Type B pancreatic cell (in vitro differentiated cells): Measurements from ENCODE around the gene LCMT1. TPM values are rescaled to one million over a fixed set of nuclear protein-coding genes. Genes with fewer than 3 reads are reported as not detected.
"Not testable (repeated sequence)": the region's sequence is repeated elsewhere in the genome, so short reads cannot be mapped to it uniquely, and the experiment has no call there.

Experiments used
- DNase-seq: peaks from one replicate; pipeline ENCODE4 v3.0.0; 2021; ENCODE audit warnings: mixed read lengths; ENCODE audit not compliant: unreplicated experiment; ENCODE audit errors: extremely low spot score
- H3K27ac Mint-ChIP-seq: 2 replicates; pipeline ENCODE4 v1.8.0; 2021; ENCODE audit warnings: mild to moderate bottlenecking, mixed read lengths
- H3K27me3 Mint-ChIP-seq: 2 replicates; pipeline ENCODE4 v1.8.0; 2021; ENCODE audit warnings: mixed read lengths
- H3K36me3 Mint-ChIP-seq: 2 replicates; pipeline ENCODE4 v1.8.0; 2021; ENCODE audit warnings: mixed read lengths
- H3K4me1 Mint-ChIP-seq: one replicate; pipeline ENCODE4 v1.8.0; 2021; ENCODE audit warnings: mixed read lengths; ENCODE audit not compliant: unreplicated experiment
- H3K4me3 Mint-ChIP-seq: 2 replicates; pipeline ENCODE4 v1.8.0; 2021; ENCODE audit warnings: mild to moderate bottlenecking, mixed read lengths
- H3K9me3 Mint-ChIP-seq: 2 replicates; pipeline ENCODE4 v1.8.0; 2021; ENCODE audit warnings: mixed read lengths
- total RNA-seq: library from RNA; stranded (reverse); gene quantifications from 2 replicates; pipeline ENCODE4 v1.2.1, GENCODE V29; 2021; ENCODE audit warnings: low replicate concordance
- TF ChIP-seq, protein P1 (sequence below): fragments of 200-600 bp; sonication (generic); conservative IDR thresholded peaks from 2 replicates; pipeline ENCODE4 v1.5.0; 2021; ENCODE audit warnings: antibody characterized with exemption, mild to moderate bottlenecking

LCMT1 gene
- total RNA-seq, 1 donor from 2014 or later, result 65.7 TPM

DNA sequence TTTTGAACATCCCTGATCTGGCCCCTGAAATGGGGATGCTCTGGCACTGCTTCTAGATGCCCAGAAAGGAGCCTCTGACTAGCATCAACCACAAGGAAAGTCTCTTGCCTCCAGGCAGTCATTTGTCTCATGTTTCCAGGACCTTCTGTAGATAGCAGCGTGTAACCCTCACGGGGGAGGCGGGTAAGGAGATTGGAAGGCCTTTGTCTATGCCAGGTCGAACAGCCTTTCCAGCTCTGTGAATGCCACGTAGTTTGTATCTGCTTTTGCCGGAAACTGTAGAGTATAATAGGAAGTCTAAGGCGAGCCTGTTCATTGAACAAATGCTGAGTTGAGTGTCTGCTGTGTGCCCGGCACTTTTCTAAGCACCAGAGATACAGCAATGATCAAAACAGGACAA lies 61.3 kb downstream of the LCMT1 start:
- Mint-ChIP-seq H3K4me3 (no peak overlapping the region), H3K36me3 (peaks cover 32% of the 10 kb centered on the region)
- TF ChIP-seq, protein P1, sequence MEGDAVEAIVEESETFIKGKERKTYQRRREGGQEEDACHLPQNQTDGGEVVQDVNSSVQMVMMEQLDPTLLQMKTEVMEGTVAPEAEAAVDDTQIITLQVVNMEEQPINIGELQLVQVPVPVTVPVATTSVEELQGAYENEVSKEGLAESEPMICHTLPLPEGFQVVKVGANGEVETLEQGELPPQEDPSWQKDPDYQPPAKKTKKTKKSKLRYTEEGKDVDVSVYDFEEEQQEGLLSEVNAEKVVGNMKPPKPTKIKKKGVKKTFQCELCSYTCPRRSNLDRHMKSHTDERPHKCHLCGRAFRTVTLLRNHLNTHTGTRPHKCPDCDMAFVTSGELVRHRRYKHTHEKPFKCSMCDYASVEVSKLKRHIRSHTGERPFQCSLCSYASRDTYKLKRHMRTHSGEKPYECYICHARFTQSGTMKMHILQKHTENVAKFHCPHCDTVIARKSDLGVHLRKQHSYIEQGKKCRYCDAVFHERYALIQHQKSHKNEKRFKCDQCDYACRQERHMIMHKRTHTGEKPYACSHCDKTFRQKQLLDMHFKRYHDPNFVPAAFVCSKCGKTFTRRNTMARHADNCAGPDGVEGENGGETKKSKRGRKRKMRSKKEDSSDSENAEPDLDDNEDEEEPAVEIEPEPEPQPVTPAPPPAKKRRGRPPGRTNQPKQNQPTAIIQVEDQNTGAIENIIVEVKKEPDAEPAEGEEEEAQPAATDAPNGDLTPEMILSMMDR, result no peak

DNA sequence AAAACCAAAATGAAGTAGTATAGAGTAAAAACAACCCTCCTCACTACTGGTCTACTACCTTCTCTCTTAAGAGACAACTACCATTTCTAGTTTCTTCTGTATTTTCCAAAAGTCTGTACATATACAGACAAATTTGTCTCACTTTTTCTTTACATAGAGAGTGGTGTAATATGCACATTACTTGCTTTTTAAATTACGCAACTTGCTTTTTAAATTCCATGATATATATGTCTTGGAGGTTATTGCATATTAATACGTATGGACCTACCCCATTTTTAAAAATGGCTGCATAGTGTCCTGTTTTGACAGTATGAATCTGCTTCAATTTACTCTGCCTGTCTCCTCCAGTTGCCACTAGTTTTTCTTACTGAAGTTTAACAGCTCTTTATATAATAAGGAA lies 62.7 kb downstream of the LCMT1 start:
- Mint-ChIP-seq H3K27me3 (no peaks in the 10 kb centered on the region), H3K36me3 (peaks cover 35% of the 10 kb centered on the region), H3K4me3 (no peak overlapping the region), H3K9me3 (no peaks in the 10 kb centered on the region), H3K27ac (no peak overlapping the region), H3K4me1 (no peaks in the 10 kb centered on the region)
- TF ChIP-seq, protein P1, result no peak
- no peak for DNase-seq

More for the DNA sequence above, 61.3 kb downstream of the LCMT1 start:
- Mint-ChIP-seq H3K4me1 (no peaks in the 10 kb centered on the region), H3K27ac (no peak overlapping the region), H3K9me3 (no peaks in the 10 kb centered on the region), H3K27me3 (no peaks in the 10 kb centered on the region)
- no peak for DNase-seq

GRCh38 chr16:25176136-25176535 lies 64.6 kb downstream of the LCMT1 start:
- Mint-ChIP-seq H3K9me3 (no peaks in the 10 kb centered on the region), H3K27ac (no peak overlapping the region), H3K27me3 (no peaks in the 10 kb centered on the region), H3K4me3 (no peak overlapping the region), H3K4me1 (no peaks in the 10 kb centered on the region), H3K36me3 (peaks cover 24% of the 10 kb centered on the region)
- DNase-seq, result no peak
- TF ChIP-seq, protein P1, result no peak

DNA sequence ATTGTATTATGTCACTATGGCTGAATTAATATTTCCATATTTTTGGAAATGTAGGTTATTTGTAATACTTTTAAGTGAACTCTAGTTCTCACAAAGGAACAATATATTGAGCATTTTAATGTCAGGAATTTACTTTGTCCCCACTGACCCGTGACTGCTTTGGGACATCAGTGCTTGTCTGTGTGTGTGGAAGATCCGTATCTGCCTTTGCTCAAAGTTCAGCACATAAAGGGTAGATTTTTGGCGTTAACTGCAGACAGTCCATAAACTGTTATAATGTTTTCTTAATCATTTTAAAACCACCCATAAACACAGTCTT lies 65.9 kb downstream of the LCMT1 start:
- Mint-ChIP-seq H3K36me3 (peaks cover 21% of the 10 kb centered on the region), H3K27me3 (no peaks in the 10 kb centered on the region), H3K4me1 (no peaks in the 10 kb centered on the region), H3K9me3 (no peaks in the 10 kb centered on the region), H3K4me3 (no peak overlapping the region), H3K27ac (no peak overlapping the region)
- DNase-seq, result no peak
- TF ChIP-seq, protein P1, result no peak

GRCh38 chr16:25177831-25178688 lies 66.5 kb downstream of the LCMT1 start:
- H3K4me3 Mint-ChIP-seq, result no peak overlapping the region
- TF ChIP-seq, protein P1, result no peak
- no peak overlapping the region for H3K27ac Mint-ChIP-seq
- peaks cover 17% of the 10 kb centered on the region for H3K36me3 Mint-ChIP-seq
- H3K9me3 Mint-ChIP-seq, result no peaks in the 10 kb centered on the region
- no peak for DNase-seq
- no peaks in the 10 kb centered on the region for H3K27me3 Mint-ChIP-seq
- no peaks in the 10 kb centered on the region for H3K4me1 Mint-ChIP-seq

DNA sequence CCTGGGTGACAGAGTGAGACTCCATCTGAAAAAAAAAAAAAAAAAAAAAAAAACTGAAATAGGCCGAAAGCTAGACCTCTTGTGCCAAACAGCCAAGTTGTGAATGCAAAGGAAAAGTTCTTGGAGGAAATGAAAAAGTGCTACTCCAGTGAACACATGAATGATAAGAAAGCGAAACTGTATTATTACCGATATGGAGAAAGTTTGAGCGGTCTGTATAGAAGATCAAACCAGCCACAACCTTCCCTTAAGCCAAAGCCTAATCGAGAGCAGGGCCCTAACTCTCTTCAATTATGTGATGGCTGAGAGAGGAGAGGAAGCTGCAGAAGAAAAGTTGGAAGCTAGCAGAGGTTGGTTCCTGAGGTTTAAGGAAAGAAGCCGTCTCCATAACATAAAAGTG lies 69.7 kb downstream of the LCMT1 start:
- H3K36me3 Mint-ChIP-seq, H3K4me1 Mint-ChIP-seq, DNase-seq, H3K4me3 Mint-ChIP-seq, H3K9me3 Mint-ChIP-seq, H3K27ac Mint-ChIP-seq, H3K27me3 Mint-ChIP-seq: not testable (repeated sequence)
